ENCODE data around the gene CHRNA7.
"Not testable (repeated sequence)": the region's sequence is repeated elsewhere in the genome, so short reads cannot be mapped to it uniquely, and the experiment has no call there.

The CHRNA7 gene

DNA sequence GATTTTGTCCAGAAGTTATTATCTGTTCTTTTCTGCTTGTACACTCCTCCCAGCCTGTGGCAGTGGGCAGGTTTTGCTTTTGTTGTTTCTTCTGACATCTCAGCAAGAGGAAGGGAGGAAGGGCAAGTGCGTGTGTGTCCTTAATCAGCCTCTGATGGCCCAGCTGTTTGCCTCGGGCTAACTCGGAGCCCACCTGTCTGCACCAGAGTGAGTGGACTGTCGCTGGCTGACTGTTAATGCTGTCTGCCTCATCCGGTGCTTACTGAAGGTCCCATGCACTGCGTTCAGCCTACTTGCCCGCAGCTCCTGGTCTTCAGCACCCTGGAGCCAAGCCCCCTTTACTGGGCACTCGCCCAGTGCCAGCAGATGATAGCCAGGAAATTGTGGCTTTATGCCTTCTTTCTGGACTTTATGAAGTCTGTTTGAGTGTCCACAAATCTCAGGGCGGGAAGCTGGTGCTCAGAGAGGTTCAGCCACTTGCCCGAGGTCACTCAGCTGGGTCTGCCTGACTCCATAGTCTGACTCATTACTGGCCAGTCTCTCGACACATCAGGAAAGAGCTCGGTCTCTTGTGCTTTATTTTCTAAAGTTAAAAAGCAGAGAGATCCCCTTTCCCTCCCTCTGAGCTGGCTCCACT lies 89.5 kb downstream of the CHRNA7 start:
- H3K4me3 Mint-ChIP-seq, result no peak overlapping the region

DNA sequence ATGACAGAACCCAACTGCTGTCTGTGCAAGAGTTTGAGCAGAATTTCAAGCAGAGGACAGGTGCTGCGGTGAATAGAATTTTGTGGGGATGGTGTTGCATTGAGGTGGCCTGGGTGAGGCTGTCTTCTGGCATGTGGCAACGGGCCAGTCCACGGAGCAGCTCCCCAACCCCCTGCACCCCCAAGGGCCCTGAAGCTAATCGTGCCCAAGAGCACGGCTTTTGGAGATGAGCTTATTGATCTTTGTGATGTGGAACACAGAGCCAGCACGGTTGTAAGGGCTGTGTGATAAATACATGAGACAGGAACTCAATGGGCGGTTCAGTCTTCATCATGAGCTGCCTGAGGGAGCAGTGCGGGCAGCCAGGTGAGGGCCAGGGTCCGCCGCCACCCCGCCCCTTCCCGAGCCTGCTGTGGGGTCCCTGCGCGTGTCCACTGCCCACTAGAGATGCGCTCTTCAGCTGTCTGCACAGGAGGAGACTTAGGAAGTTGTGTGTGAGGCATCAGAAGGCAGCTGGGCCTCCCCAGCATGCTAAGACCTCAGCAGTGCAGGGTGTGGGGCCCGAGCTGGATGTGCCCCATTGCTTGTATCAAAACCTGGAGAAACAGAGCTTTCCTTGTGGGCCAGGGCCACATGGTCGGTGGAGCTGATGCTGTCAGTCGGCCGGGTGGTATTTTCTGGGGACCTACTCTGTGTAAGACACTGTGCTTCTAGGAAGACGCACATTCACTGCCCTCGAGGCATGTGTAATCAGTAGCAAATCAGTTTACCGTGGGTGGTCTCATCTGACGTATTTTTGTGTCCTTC lies 90.5 kb downstream of the CHRNA7 start:
- Mint-ChIP-seq H3K27ac (no peak overlapping the region), H3K27me3 (no peaks in the 10 kb centered on the region)
- intact Hi-C loops (cut with micrococcal nuclease), result no loop called here

More for the DNA sequence above, 89.5 kb downstream of the CHRNA7 start:
- H3K9me3 Mint-ChIP-seq, result no peaks in the 10 kb centered on the region
- no peaks in the 10 kb centered on the region for H3K36me3 Mint-ChIP-seq (ENCODE audit: low read depth)
- no peaks in the 10 kb centered on the region for H3K27me3 Mint-ChIP-seq
- no peaks in the 10 kb centered on the region for H3K4me1 Mint-ChIP-seq (ENCODE audit: low read depth)
- intact Hi-C loops (cut with micrococcal nuclease), result loop anchor here (10.0 kb wide), 1 partner anchor 55 kb away; no protein-coding TSS in a partner anchor
- no peak overlapping the region for H3K27ac Mint-ChIP-seq

DNA sequence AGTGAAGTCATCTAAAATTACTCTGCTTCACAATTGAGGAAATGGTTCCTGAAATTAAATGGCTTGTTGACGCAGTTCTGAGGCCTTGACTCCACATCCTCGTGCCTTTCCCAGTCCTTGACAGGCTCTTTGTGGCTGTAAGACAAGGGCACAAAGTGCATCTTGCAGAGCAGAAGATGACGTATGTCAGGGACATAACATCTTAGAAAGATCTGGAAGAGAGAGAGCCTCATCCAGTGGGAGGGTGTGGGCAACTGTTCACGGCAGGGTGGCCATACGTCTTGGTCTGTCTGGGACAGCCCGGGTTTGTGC lies 91.0 kb downstream of the CHRNA7 start:
- no peaks in the 10 kb centered on the region for H3K27me3 Mint-ChIP-seq
- intact Hi-C loops (cut with micrococcal nuclease), result no loop called here

More for the DNA sequence above, 90.5 kb downstream of the CHRNA7 start:
- H3K4me1 Mint-ChIP-seq (ENCODE audit: low read depth), result no peaks in the 10 kb centered on the region
- no peak overlapping the region for H3K4me3 Mint-ChIP-seq
- H3K36me3 Mint-ChIP-seq (ENCODE audit: low read depth), result no peaks in the 10 kb centered on the region
- H3K9me3 Mint-ChIP-seq, result no peaks in the 10 kb centered on the region

DNA sequence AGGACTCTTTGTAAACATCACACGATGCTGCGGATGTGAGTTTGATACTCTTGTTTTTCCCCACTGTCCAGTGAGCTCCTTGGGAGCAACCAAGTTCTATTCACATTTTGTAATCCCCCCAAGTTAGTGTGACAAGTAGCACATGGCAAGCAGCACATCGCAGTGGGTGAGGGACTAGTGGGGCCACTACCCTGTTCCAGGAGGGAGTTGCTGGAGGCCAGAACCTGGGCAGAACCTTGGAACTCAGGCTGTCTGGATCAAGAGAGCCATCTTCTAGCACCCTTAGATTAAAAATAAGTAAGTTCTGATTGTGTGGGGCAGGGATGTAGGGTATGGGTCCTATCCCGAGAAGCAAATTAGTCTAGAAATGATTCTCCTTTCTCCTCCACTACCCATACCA lies 91.7 kb downstream of the CHRNA7 start:
- intact Hi-C loops (cut with micrococcal nuclease), result no loop called here
- Mint-ChIP-seq H3K4me3 (no peak overlapping the region), H3K27ac (no peak overlapping the region), H3K27me3 (no peaks in the 10 kb centered on the region), H3K4me1 (ENCODE audit: low read depth) (no peaks in the 10 kb centered on the region), H3K9me3 (no peaks in the 10 kb centered on the region), H3K36me3 (ENCODE audit: low read depth) (no peaks in the 10 kb centered on the region)

More for the DNA sequence above, 91.0 kb downstream of the CHRNA7 start:
- H3K4me1 Mint-ChIP-seq (ENCODE audit: low read depth), result no peaks in the 10 kb centered on the region
- no peaks in the 10 kb centered on the region for H3K36me3 Mint-ChIP-seq (ENCODE audit: low read depth)
- H3K9me3 Mint-ChIP-seq, result no peaks in the 10 kb centered on the region
- H3K4me3 Mint-ChIP-seq, result no peak overlapping the region
- H3K27ac Mint-ChIP-seq, result no peak overlapping the region

DNA sequence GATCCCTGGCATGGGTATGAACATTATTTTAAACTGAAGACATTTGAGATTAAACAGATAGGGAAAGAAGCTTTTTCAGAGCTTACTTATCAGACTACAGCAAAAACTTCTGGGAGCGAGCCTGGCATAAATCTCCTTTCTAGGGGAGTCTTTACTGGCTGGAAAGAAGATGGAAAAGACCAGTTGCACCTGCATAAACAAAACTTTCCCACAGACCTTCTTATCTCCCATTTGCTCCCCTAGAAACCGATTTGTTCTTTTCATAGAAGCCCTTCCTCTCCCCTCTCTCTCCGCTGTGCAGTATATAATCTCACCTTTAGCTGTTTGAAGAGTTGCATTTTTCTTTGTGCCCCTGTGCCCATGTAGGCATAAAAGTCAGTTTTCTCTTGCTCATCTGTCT lies 93.2 kb downstream of the CHRNA7 start:
- Mint-ChIP-seq H3K4me3 (no peak overlapping the region), H3K27ac (no peak overlapping the region), H3K4me1 (ENCODE audit: low read depth) (no peaks in the 10 kb centered on the region), H3K9me3 (no peaks in the 10 kb centered on the region), H3K27me3 (no peaks in the 10 kb centered on the region), H3K36me3 (ENCODE audit: low read depth) (no peaks in the 10 kb centered on the region)
- intact Hi-C loops (cut with micrococcal nuclease), result no loop called here

DNA sequence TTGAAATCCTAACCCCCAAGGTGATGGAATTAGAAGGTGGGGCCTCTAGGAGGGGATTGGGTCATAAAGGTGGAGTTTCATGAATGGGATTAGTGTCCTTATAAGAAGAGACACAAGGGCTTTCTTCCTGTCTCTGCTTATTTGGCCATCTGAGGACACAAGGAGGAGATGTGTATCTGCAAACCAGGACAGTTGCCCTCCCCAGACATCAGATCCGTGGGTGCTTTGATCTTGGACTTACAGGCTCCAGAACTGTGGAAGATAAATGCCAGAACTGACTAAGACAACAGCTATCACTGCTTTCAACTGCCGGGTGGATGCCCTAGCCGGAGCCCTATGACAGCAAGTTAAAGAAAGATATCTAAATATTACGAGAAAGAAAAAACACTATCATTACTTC lies 94.4 kb downstream of the CHRNA7 start:
- Mint-ChIP-seq H3K4me3 (no peak overlapping the region), H3K9me3 (no peaks in the 10 kb centered on the region), H3K4me1 (ENCODE audit: low read depth) (no peaks in the 10 kb centered on the region), H3K27ac (no peak overlapping the region), H3K27me3 (no peaks in the 10 kb centered on the region), H3K36me3 (ENCODE audit: low read depth) (no peaks in the 10 kb centered on the region)
- intact Hi-C loops (cut with micrococcal nuclease), result no loop called here

DNA sequence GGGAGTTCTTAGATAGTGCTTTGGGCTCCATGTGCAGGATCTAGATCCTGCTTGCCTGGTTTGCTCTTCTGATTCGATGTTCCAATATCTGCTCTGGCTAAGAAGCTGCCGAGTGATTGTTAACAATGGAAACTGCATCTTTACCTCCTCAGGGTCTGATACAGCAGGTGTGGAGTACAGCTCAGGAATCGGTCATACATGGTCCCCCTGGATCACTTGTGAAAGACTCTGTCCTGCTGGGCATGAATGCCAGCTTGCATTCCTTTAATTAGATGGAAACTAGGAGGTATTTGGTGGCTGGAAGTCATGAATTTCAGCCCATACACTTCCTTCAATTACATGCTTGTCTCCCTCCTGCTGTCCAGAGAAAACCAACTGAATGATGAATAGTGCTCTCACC lies 95.3 kb downstream of the CHRNA7 start:
- intact Hi-C loops (cut with micrococcal nuclease), result no loop called here
- Mint-ChIP-seq H3K27me3 (no peaks in the 10 kb centered on the region), H3K9me3 (no peaks in the 10 kb centered on the region), H3K27ac (no peak overlapping the region), H3K4me3 (no peak overlapping the region), H3K36me3 (ENCODE audit: low read depth) (no peaks in the 10 kb centered on the region), H3K4me1 (ENCODE audit: low read depth) (no peaks in the 10 kb centered on the region)

DNA sequence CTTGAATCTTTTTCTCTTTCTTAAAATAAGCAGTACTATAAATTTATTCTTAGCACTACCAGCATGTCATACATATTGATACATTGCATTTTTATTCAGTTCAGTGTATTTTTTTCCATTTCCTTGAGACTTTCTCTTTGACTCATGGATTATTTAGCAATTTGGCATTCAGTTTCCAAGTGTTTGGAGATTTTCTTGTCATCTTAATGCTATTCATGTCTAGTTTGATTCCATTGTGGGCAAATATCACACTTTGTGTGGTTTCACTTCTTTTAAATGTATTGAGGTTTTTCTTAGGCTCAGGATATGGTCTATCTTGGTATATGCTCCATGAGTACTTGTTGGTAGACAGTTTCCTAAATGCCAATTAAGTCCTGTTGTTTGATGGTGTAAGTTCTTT lies 99.5 kb downstream of the CHRNA7 start:
- H3K27me3 Mint-ChIP-seq, result peaks cover 1% of the 10 kb centered on the region
- no peak overlapping the region for H3K4me3 Mint-ChIP-seq
- H3K36me3 Mint-ChIP-seq (ENCODE audit: low read depth), result no peaks in the 10 kb centered on the region
- no peaks in the 10 kb centered on the region for H3K4me1 Mint-ChIP-seq (ENCODE audit: low read depth)
- no peaks in the 10 kb centered on the region for H3K9me3 Mint-ChIP-seq
- no peak overlapping the region for H3K27ac Mint-ChIP-seq
- intact Hi-C loops (cut with micrococcal nuclease), result loop anchor here (10.0 kb wide), 1 partner anchor 55 kb away; no protein-coding TSS in a partner anchor

DNA sequence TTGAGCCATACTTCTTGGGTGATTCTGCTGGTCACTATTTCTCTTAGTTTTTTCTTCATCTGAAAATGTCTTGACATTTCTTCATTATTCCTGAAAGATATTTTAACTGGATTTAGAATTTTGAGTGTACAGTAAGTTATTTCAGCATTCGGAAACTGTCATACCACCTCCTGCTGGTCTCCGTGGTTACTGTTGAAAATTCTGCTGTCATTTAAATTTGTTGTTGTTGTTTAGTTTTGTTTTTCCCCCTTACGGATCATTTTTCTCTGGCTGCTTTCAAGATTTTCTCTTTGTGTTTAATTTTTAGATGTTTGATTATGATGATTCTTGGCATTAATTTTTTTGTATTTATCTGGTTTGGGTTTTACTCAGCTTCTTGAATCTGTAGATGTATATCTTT lies 100.5 kb downstream of the CHRNA7 start:
- Mint-ChIP-seq H3K9me3 (no peaks in the 10 kb centered on the region), H3K27ac (no peak overlapping the region), H3K4me3 (no peak overlapping the region), H3K36me3 (ENCODE audit: low read depth) (no peaks in the 10 kb centered on the region), H3K27me3 (peaks cover 1% of the 10 kb centered on the region), H3K4me1 (ENCODE audit: low read depth) (no peaks in the 10 kb centered on the region)
- intact Hi-C loops (cut with micrococcal nuclease), result loop anchor here (10.0 kb wide), 1 partner anchor 56 kb away; no protein-coding TSS in a partner anchor

DNA sequence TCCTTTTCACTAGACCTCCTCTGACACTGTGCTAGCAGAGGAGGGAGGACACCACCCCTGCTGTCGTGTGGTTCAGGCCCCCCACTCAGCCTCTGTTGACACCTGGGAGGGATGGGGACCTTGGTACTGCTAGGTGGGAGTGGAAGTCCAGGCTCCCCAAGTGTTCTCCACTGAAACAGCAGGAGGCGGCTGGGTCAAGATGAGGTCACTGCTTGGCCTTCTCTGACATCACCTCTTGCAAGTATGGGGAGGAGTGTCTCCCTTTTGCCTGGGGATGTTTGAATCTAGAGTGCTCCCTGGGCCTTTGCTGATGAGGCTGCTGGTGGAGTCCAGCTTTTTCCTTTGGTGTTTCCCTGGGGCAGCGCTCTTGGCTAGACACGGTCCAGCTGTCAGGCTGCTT lies 101.5 kb downstream of the CHRNA7 start:
- Mint-ChIP-seq H3K4me1 (ENCODE audit: low read depth) (no peaks in the 10 kb centered on the region), H3K4me3 (no peak overlapping the region), H3K27me3 (peaks cover 1% of the 10 kb centered on the region), H3K36me3 (ENCODE audit: low read depth) (no peaks in the 10 kb centered on the region), H3K27ac (no peak overlapping the region), H3K9me3 (no peaks in the 10 kb centered on the region)
- intact Hi-C loops (cut with micrococcal nuclease), result loop anchor here (10.0 kb wide), 1 partner anchor 57 kb away; no protein-coding TSS in a partner anchor

DNA sequence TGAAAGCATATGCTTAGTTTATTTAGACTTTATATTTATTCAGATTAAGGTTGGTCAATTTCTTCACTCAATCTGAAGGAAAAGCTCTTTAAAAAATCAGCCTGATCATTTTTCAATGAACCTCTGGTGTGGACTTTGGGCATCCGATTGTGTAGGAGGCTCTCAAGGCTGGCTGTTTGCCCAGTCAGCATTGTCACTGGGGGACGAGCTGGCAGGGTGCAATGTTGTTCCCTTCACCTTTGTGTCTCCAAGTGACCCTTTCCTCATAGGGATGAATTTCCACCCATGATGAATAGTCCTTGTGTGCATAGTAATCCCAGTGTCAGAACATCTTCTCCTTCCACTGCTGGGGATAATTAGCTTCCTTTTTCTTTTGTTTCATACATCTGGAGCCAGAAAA lies 102.5 kb downstream of the CHRNA7 start:
- no peak overlapping the region for H3K4me3 Mint-ChIP-seq

DNA sequence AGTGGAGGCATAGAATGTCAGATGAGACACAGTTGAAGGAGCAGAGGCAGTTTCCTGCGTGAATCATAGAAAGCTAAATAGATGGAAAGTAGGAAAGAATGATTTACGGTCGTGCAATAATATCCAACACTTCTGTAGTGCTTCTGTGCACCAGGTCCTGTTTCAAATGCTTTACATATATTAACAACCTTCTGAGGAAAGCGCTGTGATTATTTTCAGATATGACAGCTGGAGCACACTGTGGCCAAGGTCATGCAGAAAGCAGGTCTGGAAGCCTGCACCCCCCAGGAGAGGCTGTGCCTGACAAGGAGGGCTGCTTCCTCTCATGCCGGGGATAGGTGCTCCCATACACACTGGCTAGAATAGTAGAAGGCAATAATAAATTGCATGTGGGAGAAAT lies 104.5 kb downstream of the CHRNA7 start:
- no peaks in the 10 kb centered on the region for H3K36me3 Mint-ChIP-seq (ENCODE audit: low read depth)
- no peaks in the 10 kb centered on the region for H3K9me3 Mint-ChIP-seq
- intact Hi-C loops (cut with micrococcal nuclease), result loop anchor here (10.0 kb wide), 1 partner anchor 60 kb away; no protein-coding TSS in a partner anchor
- no peak overlapping the region for H3K4me3 Mint-ChIP-seq
- no peaks in the 10 kb centered on the region for H3K4me1 Mint-ChIP-seq (ENCODE audit: low read depth)
- no peak overlapping the region for H3K27ac Mint-ChIP-seq
- H3K27me3 Mint-ChIP-seq, result peaks cover 3% of the 10 kb centered on the region

More for the DNA sequence above, 102.5 kb downstream of the CHRNA7 start:
- H3K27me3 Mint-ChIP-seq, result peaks cover 1% of the 10 kb centered on the region
- no peak overlapping the region for H3K27ac Mint-ChIP-seq
- no peaks in the 10 kb centered on the region for H3K9me3 Mint-ChIP-seq
- no peaks in the 10 kb centered on the region for H3K36me3 Mint-ChIP-seq (ENCODE audit: low read depth)
- intact Hi-C loops (cut with micrococcal nuclease), result loop anchor here (10.0 kb wide), 1 partner anchor 58 kb away; no protein-coding TSS in a partner anchor
- no peaks in the 10 kb centered on the region for H3K4me1 Mint-ChIP-seq (ENCODE audit: low read depth)

DNA sequence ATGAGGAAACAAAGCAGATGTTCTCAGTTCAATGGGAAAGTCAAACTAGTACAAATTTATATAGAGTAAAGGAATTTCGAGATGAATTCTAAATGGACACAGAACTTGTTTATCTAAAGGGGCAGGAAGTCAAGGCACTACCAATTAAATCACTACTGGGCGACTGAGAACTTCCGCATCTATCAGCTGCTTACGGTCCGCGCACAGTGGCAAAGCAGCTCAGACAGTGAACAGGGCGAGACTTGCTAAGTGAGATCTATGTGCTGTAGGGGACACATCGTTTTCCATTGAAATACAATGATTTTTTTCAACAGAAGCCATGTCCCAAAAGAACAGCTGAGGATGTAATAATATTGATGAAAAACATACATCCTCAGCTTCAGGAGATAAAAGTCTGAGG lies 105.0 kb downstream of the CHRNA7 start:
- H3K36me3 Mint-ChIP-seq (ENCODE audit: low read depth), result no peaks in the 10 kb centered on the region
- H3K27ac Mint-ChIP-seq, result no peak overlapping the region
- peaks cover 3% of the 10 kb centered on the region for H3K27me3 Mint-ChIP-seq
- H3K4me1 Mint-ChIP-seq (ENCODE audit: low read depth), result no peaks in the 10 kb centered on the region
- intact Hi-C loops (cut with micrococcal nuclease), result loop anchor here (10.0 kb wide), 1 partner anchor 61 kb away; no protein-coding TSS in a partner anchor
- no peaks in the 10 kb centered on the region for H3K9me3 Mint-ChIP-seq
- no peak overlapping the region for H3K4me3 Mint-ChIP-seq

DNA sequence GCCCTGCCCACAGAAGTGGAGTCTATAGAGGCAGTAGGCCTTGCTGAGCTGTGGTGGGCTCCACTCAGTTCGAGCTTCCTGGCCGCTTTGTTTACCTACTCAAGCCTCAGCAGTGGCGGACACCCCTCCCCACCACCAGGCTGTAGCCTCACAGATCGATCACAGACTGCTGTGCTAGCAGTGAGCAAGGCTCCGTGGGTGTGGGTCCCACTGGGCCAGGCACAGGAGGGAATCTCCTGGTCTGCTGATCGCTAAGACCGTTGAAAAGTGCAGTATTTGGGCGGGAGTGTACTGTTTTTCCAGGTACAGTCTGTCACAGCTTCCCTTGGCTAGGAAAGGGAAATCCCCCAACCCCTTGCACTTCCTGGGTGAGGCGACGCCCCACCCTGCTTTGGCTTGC lies 115.2 kb downstream of the CHRNA7 start:
- H3K27me3 Mint-ChIP-seq; H3K4me3 Mint-ChIP-seq; H3K36me3 Mint-ChIP-seq (ENCODE audit: low read depth); H3K27ac Mint-ChIP-seq; H3K4me1 Mint-ChIP-seq (ENCODE audit: low read depth); intact Hi-C loops (cut with micrococcal nuclease): not testable (repeated sequence)
- peaks cover 13% of the 10 kb centered on the region for H3K9me3 Mint-ChIP-seq
